Stimulated activated CD4-positive, alpha-beta T cell treated with anti-CD3 and anti-CD28 coated beads, Interleukin-1b, Interleukin-23, amount 100 ng/mL, for 4 hours (primary cell): ENCODE data around the gene DFFB.

ENCODE experiments used
- DNase-seq, 2 donors: peaks; one replicate each; pipeline ENCODE4 v3.0.0-alpha.2; 2020; ENCODE audit warnings: low read depth in 2 of 2

The DFFB gene

DNA sequence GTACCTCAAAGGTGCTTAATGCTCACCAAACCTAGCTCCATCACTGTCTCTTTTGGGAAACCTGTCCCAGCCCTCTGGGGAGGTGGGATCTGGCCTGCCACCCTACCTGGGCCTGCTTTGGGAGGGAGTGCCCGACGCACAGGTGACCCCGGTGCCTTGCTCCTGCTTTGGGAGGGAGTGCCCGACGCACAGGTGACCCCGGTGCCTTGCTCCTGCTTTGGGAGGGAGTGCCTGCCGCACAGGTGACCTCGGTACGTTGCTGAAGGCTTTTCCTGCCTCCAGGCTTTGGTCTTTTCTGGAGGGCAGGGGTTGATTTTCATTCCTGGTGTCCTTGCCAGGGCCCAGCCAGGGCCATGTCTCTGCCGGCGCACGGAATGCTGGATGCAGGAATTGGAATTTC lies 68.0 kb downstream of the DFFB start:
- DNase-seq, result no peak

DNA sequence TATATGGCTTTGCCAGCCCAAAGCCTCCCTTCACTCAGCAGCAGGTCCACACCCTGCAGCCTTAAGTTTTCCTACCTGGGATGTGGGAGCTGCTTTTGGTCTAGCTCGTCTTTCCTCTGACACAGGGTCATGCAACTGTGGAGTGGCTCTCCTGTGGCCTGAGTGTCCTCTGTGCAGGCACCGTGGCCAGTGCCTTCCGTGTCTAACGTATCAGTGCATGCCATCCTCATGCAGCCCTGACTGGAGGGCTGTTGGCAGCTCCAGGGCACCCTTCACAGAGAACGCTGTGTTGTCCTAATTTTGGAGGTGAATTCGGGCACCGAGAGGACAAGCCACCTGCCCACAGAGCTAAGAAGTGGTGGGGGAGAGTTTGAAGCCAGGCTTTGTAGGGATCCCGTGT lies 68.5 kb downstream of the DFFB start:
- DNase-seq, result no peak

GRCh38 chr1:3926956-3927355 lies 69.7 kb downstream of the DFFB start:
- no peak for DNase-seq

DNA sequence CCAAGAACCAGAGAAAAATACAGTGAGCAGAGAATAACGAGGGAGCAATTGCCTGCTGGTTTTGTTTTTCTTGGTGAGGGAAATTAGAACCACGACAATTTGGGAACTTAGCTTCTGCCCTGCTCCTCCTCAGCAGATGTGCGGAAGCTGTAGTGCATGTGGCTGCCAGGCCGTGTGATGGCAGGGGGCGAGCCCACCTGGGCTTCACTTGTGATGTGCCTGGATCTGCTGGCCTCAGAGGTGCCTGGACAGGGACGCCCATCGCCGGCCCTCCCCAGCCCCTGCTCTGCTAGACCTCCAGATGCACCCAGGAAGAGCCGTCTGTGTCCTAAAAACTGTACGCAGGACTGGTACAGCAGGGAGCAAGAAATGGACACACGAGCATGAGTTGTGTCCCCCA lies 71.3 kb downstream of the DFFB start:
- no peak for DNase-seq

GRCh38 chr1:3929126-3929525 lies 71.8 kb downstream of the DFFB start:
- no peak for DNase-seq

- DNase-seq, result no peak
Measured at GRCh38 chr1:3930301-3931006, 73.2 kb downstream of the DFFB start.

DNA sequence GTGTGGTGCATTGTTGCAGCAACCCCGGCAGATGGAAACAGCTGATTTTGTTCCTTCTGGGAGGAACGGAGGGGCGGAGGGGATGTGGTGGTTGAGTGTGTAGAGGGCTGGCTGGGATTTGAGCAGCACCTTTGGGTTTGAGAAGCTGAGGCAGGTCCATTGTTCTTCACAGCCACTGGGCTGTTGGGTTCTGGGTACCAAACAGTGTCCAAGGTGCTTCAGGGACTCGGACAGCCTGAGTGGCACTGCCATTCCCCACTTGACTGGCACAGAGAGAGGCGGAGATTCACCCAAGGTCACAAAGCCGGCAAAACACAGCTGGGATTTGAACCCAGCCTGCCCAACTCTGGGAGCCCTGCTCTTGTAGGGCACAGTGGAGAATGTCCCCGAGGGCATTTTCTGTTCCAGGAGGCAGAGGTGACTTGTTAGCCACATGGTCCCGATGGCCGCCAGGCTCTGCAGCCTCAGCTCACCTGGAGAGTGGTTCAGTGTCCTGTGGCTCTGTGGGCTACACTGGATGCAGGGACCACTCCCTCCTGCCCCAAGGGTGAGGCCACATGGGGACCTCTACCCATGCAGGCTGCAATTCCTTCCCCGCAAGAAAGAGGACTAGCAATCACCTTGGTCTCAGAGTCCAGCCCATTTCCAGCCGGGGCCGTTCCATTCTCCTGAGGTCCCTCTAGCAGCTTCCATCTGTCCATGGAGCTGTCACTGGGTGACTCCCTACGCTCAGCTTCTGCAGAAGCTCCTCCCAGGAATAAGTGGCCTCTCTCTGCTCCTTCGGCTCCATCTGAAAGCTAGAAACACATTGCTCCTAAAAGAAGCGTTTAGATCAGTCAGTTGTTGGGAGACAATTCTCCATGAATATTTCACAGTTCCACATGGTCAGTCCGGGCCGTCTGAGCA lies 74.0 kb downstream of the DFFB start:
- no peak for DNase-seq

- no peak for DNase-seq
Measured at GRCh38 chr1:3932156-3932919, 75.1 kb downstream of the DFFB start.
